Ovary (tissue), 3 donors: ENCODE data around the gene CRISPLD2.

ENCODE experiments used
- EP300 ChIP-seq: sonication (generic); formaldehyde crosslinking; IDR thresholded peaks from one replicate; pipeline ENCODE4 v1.6.1; 2017; ENCODE audit warnings: antibody characterized with exemption
- POLR2A ChIP-seq: fragments of 450-650 bp; IDR thresholded peaks from one replicate; pipeline ENCODE4 v1.6.1; 2017; ENCODE audit warnings: antibody characterized with exemption, mild to moderate bottlenecking, moderate library complexity
- TF ChIP-seq, protein P1 (sequence below), 3 donors: fragments of 450-650 bp in 2 of 3; fragments of 200-600 bp in 1 of 3; IDR thresholded peaks; one replicate each; pipeline versions ENCODE4 v1.5.1 to v1.8.0; 2016 to 2022; ENCODE audit warnings: antibody characterized with exemption in 3 of 3, mild to moderate bottlenecking in 1 of 3
- donor health status: DM: no; HTN: no; CAD: no.

DNA sequence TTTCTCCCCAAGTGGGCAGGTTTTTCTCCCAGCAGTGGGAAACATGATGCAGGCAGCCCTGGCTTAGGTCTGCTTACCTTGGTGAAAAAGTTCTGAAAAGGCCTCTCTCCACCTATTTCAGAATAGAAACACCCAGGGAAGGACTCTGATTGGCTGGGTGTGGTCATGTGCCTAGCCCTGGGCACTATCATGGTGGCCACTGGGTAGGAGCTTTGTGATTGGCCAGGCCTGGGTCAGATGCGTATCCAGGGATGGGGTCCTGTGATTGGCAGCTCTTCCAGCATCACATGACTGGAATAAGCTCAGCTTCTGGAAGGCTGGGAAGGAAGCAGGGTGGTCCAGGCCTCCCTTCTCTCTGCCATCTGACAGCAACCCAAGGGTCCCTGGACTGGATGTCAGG, 138.0 kb downstream of the CRISPLD2 start:
- TF ChIP-seq, protein P1, sequence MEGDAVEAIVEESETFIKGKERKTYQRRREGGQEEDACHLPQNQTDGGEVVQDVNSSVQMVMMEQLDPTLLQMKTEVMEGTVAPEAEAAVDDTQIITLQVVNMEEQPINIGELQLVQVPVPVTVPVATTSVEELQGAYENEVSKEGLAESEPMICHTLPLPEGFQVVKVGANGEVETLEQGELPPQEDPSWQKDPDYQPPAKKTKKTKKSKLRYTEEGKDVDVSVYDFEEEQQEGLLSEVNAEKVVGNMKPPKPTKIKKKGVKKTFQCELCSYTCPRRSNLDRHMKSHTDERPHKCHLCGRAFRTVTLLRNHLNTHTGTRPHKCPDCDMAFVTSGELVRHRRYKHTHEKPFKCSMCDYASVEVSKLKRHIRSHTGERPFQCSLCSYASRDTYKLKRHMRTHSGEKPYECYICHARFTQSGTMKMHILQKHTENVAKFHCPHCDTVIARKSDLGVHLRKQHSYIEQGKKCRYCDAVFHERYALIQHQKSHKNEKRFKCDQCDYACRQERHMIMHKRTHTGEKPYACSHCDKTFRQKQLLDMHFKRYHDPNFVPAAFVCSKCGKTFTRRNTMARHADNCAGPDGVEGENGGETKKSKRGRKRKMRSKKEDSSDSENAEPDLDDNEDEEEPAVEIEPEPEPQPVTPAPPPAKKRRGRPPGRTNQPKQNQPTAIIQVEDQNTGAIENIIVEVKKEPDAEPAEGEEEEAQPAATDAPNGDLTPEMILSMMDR (IDR thresholded peaks at IDR 0.05) = no peak
- no peak for TF ChIP-seq POLR2A
- no peak for TF ChIP-seq EP300
